NCI-H146 (cell line): ENCODE measurements around the gene SLIRP.
"Not testable (repeated sequence)": the region's sequence is repeated elsewhere in the genome, so short reads cannot be mapped to it uniquely, and the experiment has no call there.

Experiments used
- DNase-seq: peaks from one replicate; lab custom pipeline; 2025; lab: John Stamatoyannopoulos, UW

Gene SLIRP

GRCh38 chr14:77746064-77746702, 38.3 kb downstream of the SLIRP start:
- peak; percentile 0 for DNase-seq

GRCh38 chr14:77747425-77747824, 39.5 kb downstream of the SLIRP start:
- not testable (repeated sequence) for DNase-seq

- no peak for DNase-seq
These were observed 44.4 kb downstream of the SLIRP start for GRCh38 chr14:77752266-77752665.

GRCh38 chr14:77752799-77753516, 45.1 kb downstream of the SLIRP start:
- no peak for DNase-seq

GRCh38 chr14:77760381-77761204, 52.7 kb downstream of the SLIRP start, which contains the start of gene SNW1:
SNW1 (minus strand) TSS chr14:77761156; CDS start chr14:77761127, 29 bp downstream.
- peak; percentile 92 for DNase-seq

GRCh38 chr14:77761205-77761931, 53.5 kb downstream of the SLIRP start:
- peak; percentile 25 for DNase-seq

GRCh38 chr14:77763316-77763715, 55.4 kb downstream of the SLIRP start:
- DNase-seq, result no peak

- DNase-seq, result no peak
These were observed 56.1 kb downstream of the SLIRP start for GRCh38 chr14:77763978-77764377.
